LNCAP (cell line): ENCODE data around the gene USP22.
A peak's percentile ranks its signal among the peaks of the same experiment; 100 is the strongest.

ENCODE experiments used
- TF ChIP-seq, protein P1 (sequence below): fragments of 450-650 bp; IDR thresholded peaks from 2 replicates; pipeline ENCODE4 v1.5.1; 2017; ENCODE audit warnings: mild to moderate bottlenecking

USP22 gene

DNA sequence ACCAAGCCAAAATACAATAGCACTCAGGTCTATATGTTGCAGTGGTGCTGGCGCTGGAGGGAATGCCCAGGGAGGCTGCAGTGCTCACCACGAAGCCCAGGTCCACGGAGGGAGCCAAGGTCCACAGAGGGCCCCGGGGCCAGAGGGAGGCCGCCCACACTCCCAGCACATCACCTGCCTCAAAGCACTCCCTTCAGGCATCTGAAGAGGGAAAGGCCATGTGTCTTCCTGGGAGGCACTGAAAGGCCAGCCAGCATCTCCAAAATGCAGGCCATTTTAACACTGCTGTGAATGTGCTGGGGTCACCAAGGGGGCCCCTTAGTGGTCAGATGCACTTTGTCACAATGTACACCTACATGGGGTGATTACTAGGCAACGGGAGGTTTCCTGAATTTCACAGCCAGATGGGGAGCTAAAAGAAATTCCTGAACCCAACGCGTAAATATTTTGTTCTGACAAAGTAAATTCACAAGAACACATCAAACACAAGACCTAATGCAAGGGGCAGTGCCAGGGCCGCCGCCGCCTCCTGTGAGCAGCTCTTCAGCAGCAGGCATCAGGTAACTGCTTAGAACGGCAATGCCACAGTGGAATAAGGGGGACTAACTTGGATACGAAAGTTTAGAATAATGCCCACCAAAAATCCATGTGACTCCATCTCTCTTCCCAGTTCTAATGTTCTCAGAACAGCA is 42.8 kb downstream of the USP22 start:
- TF ChIP-seq, protein P1, sequence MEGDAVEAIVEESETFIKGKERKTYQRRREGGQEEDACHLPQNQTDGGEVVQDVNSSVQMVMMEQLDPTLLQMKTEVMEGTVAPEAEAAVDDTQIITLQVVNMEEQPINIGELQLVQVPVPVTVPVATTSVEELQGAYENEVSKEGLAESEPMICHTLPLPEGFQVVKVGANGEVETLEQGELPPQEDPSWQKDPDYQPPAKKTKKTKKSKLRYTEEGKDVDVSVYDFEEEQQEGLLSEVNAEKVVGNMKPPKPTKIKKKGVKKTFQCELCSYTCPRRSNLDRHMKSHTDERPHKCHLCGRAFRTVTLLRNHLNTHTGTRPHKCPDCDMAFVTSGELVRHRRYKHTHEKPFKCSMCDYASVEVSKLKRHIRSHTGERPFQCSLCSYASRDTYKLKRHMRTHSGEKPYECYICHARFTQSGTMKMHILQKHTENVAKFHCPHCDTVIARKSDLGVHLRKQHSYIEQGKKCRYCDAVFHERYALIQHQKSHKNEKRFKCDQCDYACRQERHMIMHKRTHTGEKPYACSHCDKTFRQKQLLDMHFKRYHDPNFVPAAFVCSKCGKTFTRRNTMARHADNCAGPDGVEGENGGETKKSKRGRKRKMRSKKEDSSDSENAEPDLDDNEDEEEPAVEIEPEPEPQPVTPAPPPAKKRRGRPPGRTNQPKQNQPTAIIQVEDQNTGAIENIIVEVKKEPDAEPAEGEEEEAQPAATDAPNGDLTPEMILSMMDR: 0 out of 2 replicates have a peak, but pooled peaks have one; percentile 14

DNA sequence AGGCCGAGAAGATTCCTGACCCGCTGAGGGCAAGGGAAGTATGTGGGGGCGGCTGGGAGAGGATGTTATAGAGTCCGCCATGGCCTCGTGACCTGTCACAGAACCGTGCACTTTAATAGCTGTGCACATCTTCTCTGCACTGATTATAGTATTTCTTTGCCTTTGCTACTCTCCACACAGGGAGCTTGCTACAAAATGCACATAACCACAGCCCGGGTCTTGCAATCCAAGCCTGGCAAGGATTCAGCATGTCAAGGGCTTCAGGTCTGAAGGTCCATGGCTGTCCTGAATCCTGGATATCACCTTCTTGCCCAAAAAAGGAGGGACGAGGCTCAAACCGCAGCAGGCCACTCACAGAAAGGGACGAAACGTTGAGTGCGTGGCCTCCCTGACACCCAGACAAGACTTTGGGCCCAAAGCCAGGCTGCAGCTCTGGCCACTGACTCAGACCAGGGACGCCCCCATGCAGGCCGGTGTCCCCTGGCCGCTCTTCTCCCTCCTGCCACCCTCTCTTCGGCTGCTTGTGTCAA is 43.7 kb downstream of the USP22 start:
- TF ChIP-seq, protein P1: no peak

DNA sequence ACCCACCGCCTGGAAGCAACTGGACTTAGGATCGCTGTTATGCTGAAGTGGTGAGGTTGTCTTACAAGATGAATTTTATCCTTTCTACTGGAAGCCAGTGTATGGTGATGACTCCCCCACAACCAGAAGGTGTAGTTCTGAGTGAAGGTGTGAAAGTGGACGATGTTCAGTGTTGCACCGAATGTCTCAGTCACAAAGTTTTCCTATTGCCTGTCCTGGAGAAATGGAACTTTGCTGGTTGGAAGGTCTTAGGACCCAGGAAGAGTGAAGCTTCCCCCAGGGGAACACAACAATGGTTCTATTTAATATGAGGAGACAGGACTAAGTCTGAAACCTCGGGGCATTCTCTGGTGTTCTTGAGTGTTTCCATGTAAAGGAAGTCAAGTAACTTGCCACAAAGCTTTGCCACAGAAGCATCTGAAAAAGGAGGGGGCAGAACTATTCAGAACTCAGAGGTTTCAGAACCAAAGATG is 44.2 kb downstream of the USP22 start:
- TF ChIP-seq, protein P1: no peak

DNA sequence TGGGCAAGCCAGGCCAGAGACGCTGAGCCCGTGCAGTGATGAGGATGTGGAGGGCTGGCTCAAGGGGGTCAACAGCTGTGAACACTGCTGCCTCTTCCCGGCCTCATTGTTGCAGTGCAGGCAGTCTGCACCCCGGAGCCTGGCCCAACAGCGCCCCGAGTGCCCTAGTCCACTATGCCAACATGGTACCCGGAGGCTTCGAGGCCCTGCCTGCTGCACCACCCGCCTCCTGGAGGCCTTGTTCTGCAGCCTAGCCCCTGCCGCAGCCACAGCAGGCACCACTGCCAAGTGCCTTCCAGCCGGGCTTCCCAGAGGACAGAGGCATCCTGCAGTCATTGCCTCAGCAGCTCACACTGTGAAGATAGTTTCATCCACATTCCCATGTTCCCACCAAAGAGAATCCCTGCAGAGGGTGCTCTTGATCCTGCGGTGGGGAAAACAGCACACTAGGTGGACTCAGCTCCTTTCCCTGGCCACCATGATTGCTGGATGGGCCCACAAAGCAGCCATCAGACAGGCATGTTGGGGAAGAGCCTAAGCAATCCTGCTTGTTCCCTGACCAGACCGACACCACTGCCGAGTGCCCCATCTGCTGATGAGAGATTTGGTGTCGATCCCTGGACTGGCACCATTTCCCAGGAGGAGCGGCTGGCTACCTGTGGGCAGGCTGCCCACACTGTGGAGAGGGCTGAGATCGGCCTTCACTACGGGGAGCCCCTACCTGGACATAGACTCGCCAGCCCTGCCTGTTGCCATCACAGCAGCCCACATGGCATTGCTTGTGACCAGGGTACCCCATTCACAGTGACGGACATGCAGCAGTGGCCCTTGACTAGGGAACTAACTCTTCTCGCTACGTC is 44.9 kb downstream of the USP22 start:
- TF ChIP-seq, protein P1: no peak

DNA sequence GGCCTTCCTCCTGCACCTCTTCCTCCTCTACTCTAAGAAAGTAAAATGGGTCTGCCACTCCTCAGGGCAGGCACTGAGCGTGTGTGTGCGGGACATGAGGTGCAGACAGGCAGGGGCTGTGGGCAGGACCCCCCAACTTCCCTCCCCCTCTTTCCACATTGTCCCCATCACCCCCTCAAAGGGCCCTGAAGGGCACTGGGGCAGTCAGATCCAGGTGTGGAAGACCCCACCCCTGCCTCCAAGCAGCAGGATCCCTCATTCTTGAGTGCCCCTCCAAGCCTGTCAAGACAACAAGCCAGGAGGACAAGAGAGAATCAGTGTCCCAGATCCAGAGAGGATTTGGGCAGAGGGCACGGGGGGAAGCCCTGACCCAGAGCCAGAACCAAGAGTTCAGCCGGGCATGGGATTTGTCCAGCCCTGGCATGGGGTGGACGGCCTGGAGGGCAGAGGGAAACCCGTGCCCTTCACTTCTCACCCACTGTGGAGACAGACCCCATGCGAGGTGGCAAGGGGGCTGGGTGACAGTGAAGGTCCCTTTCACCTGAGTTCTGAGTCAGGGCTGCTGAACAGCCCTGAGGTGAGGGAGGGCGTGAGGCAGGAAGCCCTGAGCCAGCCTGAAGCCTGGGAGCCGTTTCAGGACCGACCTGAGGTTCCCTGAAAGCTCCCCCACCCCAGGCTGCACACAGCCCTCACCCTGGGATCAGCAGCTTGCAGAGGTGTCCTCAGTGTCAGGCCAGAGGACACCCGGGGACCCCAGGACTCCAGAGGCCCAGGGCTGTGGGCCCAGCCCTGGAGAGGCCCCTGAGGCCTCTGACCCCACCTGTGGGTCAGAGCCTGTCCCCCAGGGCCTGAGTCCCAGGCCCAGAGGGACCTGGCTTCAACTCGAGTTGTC is 45.8 kb downstream of the USP22 start:
- TF ChIP-seq, protein P1: no peak

DNA sequence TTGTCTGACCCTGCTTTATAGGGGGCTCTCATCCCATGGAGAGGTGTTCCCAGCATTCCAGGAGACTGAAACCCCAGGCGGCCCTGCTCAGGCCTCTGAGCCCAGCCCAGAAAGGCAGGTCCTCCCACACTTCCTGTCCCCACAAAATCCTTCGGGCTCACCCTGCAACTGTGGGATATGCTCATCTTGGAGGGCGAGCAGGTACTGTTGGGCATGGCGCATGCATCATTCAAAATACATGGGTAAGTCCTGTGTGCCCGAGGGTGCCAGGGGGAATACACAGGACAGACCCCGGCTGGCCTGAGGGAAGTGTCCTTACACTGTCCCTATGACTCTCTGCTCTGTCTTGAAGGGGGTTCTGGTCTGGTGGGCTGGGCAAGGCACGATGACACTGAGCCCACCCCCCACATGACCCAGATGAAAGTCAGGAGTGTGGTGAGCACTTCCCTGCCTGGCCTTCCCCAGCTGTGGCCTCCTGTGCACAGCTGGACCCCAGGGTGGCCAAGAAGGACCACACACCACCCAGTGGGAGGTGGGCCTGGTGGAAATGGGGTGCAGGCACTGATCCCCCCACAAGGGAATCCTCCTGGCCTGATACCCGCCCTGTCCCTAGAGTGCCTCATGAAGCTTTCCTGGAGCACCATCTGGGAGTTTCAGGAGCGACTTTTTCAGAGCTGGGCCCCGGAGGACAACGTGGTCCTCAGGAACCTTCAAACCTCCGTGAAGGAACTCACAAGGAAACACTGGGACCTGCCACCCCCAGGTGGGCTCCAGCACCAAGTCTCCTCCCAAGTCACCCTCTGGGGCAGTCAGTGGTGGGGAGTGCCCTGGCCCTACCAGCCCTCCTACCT is 46.7 kb downstream of the USP22 start:
- TF ChIP-seq, protein P1: no peak
